Fibroblast of skin of scalp (primary cell): ENCODE data around the gene ZNF415.
"Not testable (repeated sequence)": the region's sequence is repeated elsewhere in the genome, so short reads cannot be mapped to it uniquely, and the experiment has no call there.

Experiments
- DNase-seq: peaks from one replicate; pipeline ENCODE4 v3.0.0-alpha.2; 2013

ZNF415 gene

DNA sequence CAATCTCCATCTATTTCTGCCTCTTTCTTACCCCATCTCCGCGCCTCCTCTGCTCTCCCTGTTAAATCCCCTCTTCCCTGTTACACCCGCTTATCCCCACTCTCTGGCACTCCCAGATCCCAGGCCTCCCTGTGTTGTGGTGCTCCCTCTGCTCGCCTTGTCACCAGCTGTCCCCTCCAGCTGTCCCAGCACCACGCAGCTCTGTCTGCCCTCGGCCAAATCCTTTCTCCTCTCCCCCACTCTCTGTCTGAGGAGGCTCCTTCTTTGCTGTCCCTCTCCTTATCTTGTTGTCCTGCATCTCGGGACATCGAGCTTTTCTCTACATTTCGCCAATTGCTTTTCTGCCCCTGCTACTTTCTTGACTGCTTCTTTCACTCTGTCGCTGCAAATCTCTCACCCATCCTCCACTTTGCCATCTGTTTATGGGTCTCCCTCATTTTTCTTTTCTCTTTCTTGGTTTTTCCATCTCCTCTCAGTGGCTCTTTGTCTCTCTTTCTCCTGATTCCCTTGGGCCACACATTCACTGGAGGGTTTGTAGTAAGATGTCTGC is 30.4 kb downstream of the ZNF415 start:
- DNase-seq, result peak; percentile 1

DNA sequence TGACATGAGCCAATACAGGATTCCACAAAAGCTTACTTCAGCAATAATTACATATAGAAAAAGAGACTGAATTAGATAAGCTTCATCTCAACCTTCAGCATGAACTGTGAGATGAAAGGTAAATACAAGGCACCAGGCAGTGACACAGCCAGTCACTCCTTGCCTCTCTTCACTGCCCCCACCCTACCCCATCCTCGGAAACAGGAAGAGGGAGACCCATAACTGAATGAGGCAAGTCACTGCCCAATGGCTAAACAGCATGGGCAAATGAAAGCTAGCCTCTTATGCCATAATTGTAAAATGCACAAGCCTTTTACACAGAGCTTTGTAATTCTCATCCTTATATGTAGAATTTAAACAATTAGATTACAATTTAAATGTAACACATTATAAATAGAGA is 31.2 kb downstream of the ZNF415 start:
- DNase-seq, result peak; percentile 2

DNA sequence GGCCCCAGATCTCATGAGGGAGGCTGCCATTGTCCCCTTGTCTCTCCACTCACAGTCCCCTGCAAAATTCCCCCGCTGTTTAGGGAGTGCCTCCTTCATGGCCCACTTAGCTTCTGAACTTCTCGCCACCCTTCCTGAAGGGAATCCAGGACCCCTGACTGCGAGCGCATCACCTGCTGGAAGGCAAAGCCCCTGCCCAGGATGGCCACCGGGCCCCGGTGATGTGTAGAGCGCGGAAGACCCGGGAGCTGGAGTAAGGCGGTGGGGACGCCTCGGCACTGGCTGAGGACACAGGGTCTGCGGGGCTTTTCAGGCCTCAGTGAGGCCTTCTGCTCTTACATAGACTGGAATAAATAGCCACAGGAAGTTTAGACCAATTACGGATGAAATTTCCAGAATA is 34.1 kb downstream of the ZNF415 start:
- not testable (repeated sequence) for DNase-seq

DNA sequence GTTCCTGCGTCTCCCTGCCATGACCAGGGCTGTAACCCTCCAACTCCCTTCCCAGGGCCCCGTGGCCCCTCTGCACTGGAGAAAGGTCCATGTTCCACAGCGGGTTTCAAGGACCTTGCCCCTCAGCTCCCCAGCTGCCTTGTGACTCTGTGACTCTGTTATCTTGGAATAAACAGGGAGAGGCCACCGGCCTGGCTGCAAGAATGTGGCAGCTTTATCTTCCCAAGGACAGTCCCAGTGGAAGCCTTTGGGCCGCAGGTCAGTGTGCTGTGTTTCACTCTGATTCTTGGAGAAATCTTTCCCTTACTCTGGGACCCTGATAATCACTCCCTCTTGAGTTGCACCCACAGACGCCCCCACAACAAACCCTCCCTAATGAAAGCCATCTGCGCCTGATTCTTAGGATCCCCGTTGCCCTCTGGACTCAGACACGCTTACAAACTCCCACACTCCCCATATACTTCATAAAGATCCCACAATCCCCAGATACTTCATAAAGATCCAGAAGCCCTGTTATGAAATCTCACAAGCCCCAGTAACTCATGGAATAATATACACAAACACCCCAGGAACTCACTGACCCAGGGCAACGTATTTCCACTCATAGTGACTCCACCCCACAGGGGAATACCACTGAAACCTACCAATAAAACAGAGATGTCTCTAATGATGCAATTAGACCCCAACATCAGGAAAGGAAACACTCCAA is 35.6 kb downstream of the ZNF415 start:
- not testable (repeated sequence) for DNase-seq

DNA sequence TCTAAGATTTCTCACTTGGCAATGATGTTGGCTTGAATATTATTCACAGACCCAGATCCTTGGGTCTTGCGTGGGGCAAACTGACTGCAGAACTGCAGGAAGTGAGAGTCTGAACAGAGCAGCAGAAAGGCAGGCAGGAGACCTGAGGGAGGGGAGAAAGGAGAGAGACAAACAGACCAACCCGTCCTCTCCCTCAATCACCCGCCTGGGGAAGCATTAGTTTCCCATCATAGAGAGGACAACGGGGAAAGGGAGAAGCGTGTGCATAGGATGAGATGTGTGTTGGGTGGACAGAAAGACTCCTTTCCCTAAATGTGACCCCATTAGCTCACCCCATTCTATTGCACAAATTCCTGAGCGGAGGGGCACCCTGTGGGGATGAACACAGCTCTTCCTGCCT is 36.1 kb downstream of the ZNF415 start:
- not testable (repeated sequence) for DNase-seq

DNA sequence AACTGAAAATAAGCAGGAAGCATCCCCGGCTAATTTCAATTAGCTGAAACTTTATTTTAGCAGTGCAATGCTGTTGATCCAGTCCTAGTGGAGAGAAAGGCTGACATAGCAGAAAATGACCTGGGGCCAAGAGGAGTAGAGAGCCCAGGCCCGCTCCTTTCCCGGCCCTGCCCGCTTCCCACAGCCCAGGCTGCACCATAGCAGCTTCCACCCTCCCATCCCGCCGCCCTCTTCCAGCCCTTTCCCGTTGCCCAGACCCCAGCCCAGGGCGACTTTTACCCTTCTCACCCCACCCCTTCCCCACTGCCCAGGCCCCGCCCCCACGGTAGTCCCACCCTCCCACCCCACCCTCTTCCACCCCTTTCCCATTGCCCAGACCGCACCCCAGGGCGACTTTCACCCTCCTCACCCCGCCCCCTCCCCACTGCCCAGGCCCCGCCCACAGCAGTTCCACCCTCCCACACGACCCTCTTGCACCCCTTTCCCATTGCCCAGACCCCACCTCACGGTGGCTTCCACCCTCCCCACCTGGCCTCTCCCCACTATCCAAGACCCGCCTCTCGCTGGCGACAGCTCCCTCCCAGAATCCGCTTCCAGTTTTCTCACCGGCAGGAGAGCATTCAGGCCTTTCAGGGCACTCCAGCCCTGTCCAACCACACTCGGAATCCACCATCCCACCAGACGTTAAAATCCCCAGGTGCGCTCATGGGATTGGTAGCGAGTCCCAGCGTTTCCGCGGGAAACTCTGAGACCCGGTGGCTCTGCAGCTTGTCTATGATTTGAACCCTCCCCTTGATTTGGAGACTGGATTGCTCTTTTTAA is 37.7 kb downstream of the ZNF415 start:
- DNase-seq, result no peak

DNA sequence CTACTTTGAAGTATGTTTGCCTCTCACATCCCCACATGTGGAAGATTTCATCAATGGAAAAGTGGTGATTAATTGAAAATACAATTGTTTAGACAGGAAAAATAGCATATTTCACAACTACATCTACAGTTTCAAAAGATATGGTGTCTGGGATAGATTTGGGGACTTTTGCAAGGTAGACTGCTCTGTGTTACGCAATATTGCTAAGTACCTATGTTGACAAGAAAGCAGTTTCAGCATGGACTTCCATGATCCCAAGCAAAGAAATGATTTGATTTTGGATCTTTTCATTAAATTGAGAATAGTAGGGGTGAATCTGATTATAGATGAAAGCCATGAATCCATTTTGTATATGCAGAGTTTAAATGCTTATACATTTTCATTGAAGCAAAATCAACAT is 40.0 kb downstream of the ZNF415 start:
- DNase-seq, result no peak

DNA sequence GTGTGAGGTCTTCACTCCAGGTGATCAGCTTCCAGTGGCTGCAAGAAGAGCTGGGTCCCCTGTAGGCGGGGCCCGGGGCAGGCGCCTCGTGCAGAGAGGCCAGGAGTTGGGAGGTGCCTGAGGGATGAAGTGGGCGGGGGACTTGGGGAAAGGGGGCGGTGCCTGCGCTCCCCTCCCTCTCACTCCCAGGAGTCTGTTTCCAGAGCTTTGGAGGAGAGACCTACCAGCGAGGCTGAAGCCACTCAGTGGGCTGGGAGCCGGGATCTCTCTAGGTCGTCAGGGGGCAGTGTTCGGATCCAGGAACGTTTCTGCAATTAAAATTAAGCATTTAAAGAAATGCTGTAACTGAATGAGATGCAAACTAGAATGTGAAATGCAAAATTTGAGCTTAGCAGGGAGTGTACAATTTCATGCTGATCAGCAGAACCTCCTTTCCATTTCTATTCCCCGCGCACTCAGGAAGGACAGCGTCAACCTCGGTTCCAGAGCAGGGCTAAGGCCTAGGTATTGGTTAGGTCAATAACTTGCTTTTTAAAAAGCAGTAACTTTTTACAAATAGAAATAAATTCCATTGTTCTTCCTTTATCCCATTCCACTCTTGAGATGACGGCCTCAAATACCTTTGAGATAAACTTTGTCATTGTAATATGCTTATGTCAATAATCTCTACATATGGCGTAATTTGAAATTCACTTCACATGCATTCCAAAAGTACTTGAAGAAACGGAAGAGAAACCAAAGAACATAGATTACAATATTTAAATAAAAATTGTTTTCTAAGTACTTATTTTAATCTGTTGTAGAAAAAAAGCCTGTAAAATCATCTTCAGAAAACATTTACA is 41.1 kb downstream of the ZNF415 start:
- no peak for DNase-seq

DNA sequence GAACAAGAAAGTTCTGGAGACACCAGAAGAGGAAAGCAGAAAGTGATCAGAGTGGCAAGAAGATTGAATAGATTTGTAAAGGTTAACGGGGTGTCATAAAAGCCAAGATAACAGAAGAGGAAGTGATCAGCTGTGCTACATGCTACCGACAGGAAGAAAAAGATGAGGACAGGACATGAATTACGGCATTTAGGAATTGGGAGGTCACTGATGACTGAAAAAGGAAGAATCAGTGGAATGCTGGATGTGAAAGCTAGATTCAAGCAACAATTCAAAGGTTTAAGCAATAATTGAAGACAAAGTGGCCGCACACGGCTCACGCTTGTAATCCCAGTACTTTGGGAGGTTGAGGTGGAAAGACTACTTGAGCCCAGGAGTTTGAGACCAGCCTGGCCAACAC is 44.6 kb downstream of the ZNF415 start:
- DNase-seq, result no peak

DNA sequence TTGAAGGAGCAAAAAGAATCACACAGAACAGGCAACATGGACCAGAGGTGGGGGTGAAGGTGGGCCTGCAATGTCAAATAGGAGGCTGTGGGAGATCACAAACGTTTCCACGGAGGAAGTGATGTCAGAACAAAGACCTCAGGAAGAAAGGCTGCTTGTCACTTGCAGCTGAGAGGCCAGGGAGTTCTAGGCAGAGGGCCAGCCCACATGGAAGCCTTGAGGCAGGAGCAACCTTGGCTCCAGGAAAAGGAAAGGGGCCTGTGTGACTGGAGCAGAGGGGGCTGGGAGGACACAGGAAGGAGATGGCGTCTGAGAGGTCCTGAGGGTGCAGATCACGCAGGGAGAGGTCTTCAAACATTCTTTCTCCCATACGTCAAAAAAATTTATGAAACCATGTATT is 45.8 kb downstream of the ZNF415 start:
- no peak for DNase-seq

DNA sequence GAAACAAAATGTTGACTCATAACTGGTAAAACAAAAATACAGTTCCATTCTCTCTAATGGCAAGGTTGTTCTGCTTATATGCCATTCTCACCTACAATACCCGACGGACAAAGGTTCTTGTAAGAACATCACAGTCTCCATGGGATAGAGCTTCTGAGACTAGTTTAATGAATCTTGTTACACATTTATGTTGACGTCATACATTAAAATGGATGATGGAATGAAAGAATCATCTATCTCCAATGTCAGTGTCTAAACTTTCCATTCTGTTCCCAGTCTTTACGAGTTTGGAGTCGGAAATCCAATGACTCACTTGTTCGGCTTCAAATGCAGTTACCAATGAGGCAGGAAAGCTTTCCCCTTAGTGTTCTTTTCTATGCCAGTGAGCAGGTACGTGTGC is 47.2 kb downstream of the ZNF415 start:
- no peak for DNase-seq

DNA sequence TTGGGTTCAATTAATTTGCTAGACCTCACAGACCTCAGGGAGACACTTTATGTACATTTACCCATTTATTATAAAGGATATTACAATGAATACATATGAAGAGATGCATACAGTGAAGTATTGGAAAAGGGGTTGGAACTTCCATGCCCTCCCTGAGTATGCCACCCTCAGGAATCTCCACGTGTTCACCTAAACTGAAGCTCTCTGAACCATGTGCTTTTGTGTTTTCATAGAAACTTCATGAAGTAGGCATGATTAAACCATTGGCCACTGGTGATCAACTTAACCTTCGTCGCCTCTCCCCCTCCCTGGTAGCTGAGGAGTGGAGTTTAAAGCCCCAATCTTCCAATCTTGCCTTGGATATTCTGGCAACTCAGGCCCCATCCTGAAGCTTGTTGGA is 49.8 kb downstream of the ZNF415 start:
- DNase-seq, result no peak

DNA sequence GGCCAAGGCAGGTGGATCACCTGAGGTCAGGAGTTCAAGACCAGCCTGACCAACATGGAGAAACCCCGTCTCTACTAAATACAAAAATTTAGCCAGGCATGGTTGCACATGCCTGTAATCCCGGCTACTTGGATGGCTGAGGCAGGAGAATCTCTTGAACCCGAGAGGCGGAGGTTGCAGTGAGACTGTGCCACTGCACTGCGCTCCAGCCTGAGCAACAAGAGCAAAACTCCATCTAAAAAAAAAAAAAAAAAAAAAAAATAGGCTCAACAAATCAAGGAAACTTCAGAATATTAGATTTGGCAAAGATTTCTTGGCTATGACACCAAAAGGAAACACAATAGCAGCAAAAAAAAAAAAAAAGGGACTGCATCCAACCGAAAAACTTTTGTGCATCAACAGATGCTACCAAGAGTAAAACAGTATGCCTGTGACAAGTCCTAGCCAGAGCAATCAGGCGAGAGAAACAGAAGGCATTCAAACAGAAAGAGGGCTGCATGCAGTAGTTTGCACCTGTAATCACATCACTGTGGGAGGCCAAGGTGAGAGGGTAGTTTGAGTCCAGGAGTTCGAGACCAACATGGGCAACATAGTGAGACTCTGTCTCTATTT is 53.3 kb downstream of the ZNF415 start:
- no peak for DNase-seq

DNA sequence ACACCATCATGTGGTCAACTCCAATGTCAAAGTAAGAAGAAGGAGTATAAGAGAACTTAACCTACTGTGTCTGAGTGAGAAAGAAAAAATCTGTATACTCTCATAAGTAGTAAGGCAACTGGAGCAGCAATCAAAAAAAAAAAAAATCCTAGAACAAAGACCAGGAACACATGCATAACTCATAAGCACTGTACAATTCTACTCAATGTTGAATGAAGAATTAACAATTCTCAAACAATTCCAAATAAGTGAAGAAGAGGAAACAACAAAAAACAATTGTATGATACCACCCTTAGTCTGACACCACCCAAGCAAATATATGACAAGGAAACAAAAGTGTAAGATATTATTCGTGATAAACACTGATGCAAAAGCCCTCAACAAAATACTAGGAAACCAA is 54.0 kb downstream of the ZNF415 start:
- DNase-seq, result no peak

DNA sequence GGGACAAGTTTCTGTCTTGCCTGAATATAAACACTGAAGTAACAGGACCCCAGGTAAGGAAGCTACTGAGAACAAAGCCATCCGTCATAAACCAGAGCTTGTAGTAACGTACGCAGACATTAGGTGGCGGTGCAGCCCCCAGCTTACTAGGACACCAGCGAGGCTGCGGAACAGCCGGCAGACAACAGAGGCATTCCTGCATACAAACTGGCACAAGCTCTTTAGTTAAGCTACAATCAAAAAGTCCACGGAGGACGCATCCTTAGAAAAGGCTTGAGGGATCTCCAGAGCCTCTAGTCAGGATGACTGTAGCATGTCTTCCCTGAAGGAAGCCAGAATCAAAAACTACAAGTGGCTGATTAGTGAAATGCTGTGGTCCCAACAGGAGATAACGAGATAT is 55.7 kb downstream of the ZNF415 start:
- peak; percentile 31 for DNase-seq

DNA sequence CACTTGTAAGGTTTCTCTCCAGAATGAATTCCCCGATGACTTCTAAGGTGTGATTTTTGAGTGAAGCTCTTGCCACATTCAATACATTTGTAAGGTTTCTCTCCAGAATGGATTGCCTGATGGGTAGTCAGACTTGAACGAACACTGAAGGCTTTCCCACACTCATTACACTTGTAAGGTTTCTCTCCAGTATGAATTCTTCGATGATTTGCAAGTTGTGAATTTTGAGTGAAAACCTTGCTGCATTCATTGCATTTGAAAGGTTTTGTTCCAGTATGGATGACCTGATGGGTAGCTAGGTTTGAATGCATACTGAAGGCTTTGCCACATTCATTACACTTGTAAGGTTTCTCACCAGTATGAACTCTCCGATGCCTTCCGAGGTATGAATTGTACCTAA is 63.9 kb downstream of the ZNF415 start:
- DNase-seq, result no peak

DNA sequence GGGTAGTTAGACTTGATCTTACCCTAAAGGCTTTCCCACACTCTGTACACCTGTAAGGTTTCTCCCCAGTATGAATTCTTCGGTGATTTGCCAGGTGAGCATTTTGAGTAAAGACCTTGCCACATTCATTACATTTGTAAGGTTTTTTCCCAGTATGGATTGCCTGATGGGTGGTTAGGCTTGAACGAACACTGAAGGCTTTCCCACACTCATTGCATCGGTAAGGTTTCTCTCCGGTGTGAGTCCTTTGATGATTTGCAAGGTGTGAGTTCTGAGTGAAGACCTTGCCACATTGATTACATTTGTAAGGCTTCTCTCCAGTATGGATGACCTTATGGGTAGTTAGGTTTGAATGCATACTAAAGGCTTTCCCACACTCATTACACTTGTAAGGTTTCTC is 64.5 kb downstream of the ZNF415 start:
- no peak for DNase-seq

DNA sequence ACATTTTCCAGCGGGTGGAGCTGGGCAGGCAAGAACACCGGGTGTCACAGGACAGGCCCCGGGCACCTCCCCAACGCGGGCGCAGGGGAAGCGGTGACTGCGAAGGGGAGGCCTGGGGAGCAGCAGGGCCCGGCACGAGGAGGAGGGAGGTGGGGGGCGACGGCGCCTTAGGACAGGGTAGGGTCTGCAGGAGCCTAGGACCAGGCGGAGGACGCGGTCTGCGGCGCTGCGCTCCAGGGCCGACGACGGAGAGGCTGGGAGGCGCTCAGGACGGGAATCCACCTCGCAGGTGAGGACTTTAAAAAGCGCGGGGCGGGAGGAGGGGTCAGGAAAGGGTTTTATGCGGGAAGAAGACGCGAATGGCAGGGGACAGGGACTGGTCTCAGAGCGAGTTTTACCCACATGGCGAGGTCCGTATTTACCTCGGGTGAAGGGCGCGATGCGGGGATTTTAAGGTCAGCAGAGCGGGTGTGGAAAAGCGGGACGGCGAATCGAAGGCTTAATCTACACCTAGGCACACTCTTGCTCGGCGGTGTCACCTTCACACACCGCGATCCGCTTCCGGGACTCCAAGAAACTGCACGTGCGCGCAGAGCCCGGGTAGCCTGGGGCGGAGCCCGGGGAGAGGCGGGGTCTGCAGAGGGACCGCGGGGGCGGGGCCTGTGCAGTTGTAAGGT is 74.7 kb downstream of the ZNF415 start:
- DNase-seq, result no peak
